IMR-90 (cell line): Measurements from ENCODE around the gene GLT8D2. TPM values are rescaled to one million over a fixed set of nuclear protein-coding genes. Genes with fewer than 3 reads are reported as not detected.

Experiments used
- ATAC-seq: fragments of 200-7000 bp; cut with Tn5 transposase; 2 replicates; pipeline ENCODE4 v1.9.1; 2020; ENCODE audit warnings: low read depth, mild to moderate bottlenecking, moderate library complexity
- BruUV-seq: library from RNA; stranded (reverse); fragments of 400-500 nt; replicated peaks from 2 replicates; lab custom pipeline; 2021; lab: Mats Ljungman, UMichigan
- CTCF ChIA-PET: fragments of 300-600 bp; formaldehyde crosslinking; extraction: SDS; loops from one replicate; lab custom pipeline; 2021; ENCODE audit warnings: antibody characterized with exemption; lab: Yijun Ruan, JAX
- POLR2A ChIA-PET: fragments of 300-600 bp; sonication (Branson Sonifier 250); formaldehyde crosslinking; loops from one replicate; lab custom pipeline; 2022; ENCODE audit warnings: antibody characterized with exemption; ENCODE audit not compliant: unreplicated experiment; lab: Charles Lee
- DNase-seq: peaks from one replicate; pipeline ENCODE4 v3.0.0; 2013
- H2AFZ ChIP-seq: replicated peaks from 2 replicates; pipeline ENCODE3; 2013; ENCODE audit warnings: low read length, mild to moderate bottlenecking; ENCODE audit not compliant: poor library complexity
- H2AK5ac ChIP-seq: 2 replicates; pipeline ENCODE4 v1.6.1; 2013; ENCODE audit warnings: low read depth, low read length, inconsistent platforms
- H2AK9ac ChIP-seq: replicated peaks from 2 replicates; pipeline ENCODE3; 2013; ENCODE audit warnings: mild to moderate bottlenecking, low read depth, low read length, moderate library complexity; ENCODE audit not compliant: poor library complexity
- H2BK120ac ChIP-seq: 2 replicates; pipeline ENCODE4 v1.6.1; 2013; ENCODE audit warnings: low read depth, low read length, inconsistent platforms
- H2BK15ac ChIP-seq: 3 replicates; pipeline ENCODE4 v1.6.1; 2013; ENCODE audit warnings: low read depth, low read length, inconsistent platforms
- H2BK20ac ChIP-seq: 2 replicates; pipeline ENCODE4 v1.6.1; 2013; ENCODE audit warnings: low read depth, mild to moderate bottlenecking, inconsistent platforms, low read length, moderate library complexity
- H2BK5ac ChIP-seq: 2 replicates; pipeline ENCODE4 v1.6.1; 2013; ENCODE audit warnings: mild to moderate bottlenecking, low read depth, low read length, inconsistent platforms; ENCODE audit not compliant: poor library complexity, severe bottlenecking
- H3K14ac ChIP-seq: replicated peaks from 2 replicates; pipeline ENCODE4 v1.6.1; 2013; ENCODE audit warnings: low read depth, low read length, inconsistent platforms
- H3K18ac ChIP-seq: 2 replicates; pipeline ENCODE4 v1.6.1; 2013; ENCODE audit warnings: low read depth, low read length, control low read depth
- H3K23ac ChIP-seq: 2 replicates; pipeline ENCODE4 v1.6.1; 2013; ENCODE audit warnings: low read depth, low read length, inconsistent platforms
- H3K27ac ChIP-seq: 2 replicates; pipeline ENCODE4 v1.5.1; 2013; ENCODE audit warnings: mild to moderate bottlenecking, control low read depth, low read length; ENCODE audit not compliant: insufficient read depth
- H3K27me3 ChIP-seq: 2 replicates; pipeline ENCODE4 v1.6.1; 2013; ENCODE audit warnings: low read length; ENCODE audit not compliant: control insufficient read depth, insufficient read depth
- H3K36me3 ChIP-seq: 2 replicates; pipeline ENCODE4 v1.6.1; 2013; ENCODE audit warnings: low read length, mixed read lengths; ENCODE audit not compliant: control insufficient read depth, insufficient read depth
- H3K4ac ChIP-seq: 2 replicates; pipeline ENCODE4 v1.6.1; 2013; ENCODE audit warnings: low read depth, low read length, inconsistent platforms
- H3K4me1 ChIP-seq: 2 replicates; pipeline ENCODE4 v1.6.1; 2013; ENCODE audit warnings: low read length, mixed read lengths; ENCODE audit not compliant: control insufficient read depth, insufficient read depth
- H3K4me2 ChIP-seq: 2 replicates; pipeline ENCODE4 v1.6.1; 2013; ENCODE audit warnings: low read depth, mild to moderate bottlenecking, control low read depth, low read length, moderate library complexity
- H3K4me3 ChIP-seq: 2 replicates; pipeline ENCODE4 v1.5.1; 2013; ENCODE audit warnings: low read depth, mild to moderate bottlenecking, control low read depth, low read length, moderate library complexity; ENCODE audit not compliant: insufficient read depth
- H3K56ac ChIP-seq: 2 replicates; pipeline ENCODE4 v1.6.1; 2013; ENCODE audit warnings: low read length, inconsistent platforms; ENCODE audit not compliant: insufficient read depth; ENCODE audit errors: extremely low read depth
- H3K79me1 ChIP-seq, 2 experiments: 2 replicates each; pipeline ENCODE4 v1.6.1; 2013; ENCODE audit warnings: low read length in 2 of 2, inconsistent platforms in 1 of 2, low read depth in 1 of 2
- H3K9ac ChIP-seq: 2 replicates; pipeline ENCODE4 v1.6.1; 2013; ENCODE audit warnings: low read depth, low read length, control low read depth
- H3K9me1 ChIP-seq: 2 replicates; pipeline ENCODE4 v1.6.1; 2013; ENCODE audit warnings: low read length, inconsistent platforms; ENCODE audit not compliant: insufficient read depth
- H3K9me3 ChIP-seq: 2 replicates; pipeline ENCODE4 v1.6.1; 2013; ENCODE audit warnings: low read length; ENCODE audit not compliant: control insufficient read depth, insufficient read depth
- H4K20me1 ChIP-seq: 2 replicates; pipeline ENCODE4 v1.6.1; 2013; ENCODE audit warnings: low read length, inconsistent platforms; ENCODE audit not compliant: insufficient read depth
- H4K5ac ChIP-seq: 2 replicates; pipeline ENCODE4 v1.6.1; 2013; ENCODE audit warnings: mild to moderate bottlenecking, low read depth, low read length, control low read depth
- H4K8ac ChIP-seq, 2 experiments: 2 replicates each; pipeline ENCODE4 v1.6.1; 2013; ENCODE audit warnings: low read depth in 2 of 2, low read length in 2 of 2, control low read depth in 1 of 2, inconsistent platforms in 1 of 2
- H4K91ac ChIP-seq: 2 replicates; pipeline ENCODE4 v1.6.1; 2013; ENCODE audit warnings: low read depth, low read length, inconsistent platforms; ENCODE audit not compliant: insufficient read depth
- BHLHE40 ChIP-seq: fragments of 150-350 bp; IDR thresholded peaks from 2 replicates; pipeline ENCODE4 v1.6.1; 2016; ENCODE audit warnings: mild to moderate bottlenecking, low read depth, low read length
- CEBPB ChIP-seq: IDR thresholded peaks from 2 replicates; pipeline ENCODE4 v1.6.1; 2012; ENCODE audit warnings: low read depth, low read length, improper control_type of control experiment
- CHD1 ChIP-seq: IDR thresholded peaks from 2 replicates; pipeline ENCODE4 v1.6.1; 2012; ENCODE audit warnings: low read depth, low read length, improper control_type of control experiment
- CTCF ChIP-seq: conservative IDR thresholded peaks from 2 replicates; pipeline ENCODE4 v1.5.1; 2012; ENCODE audit warnings: mild to moderate bottlenecking, low read depth, low read length, improper control_type of control experiment
- FOS ChIP-seq: fragments of 150-350 bp; IDR thresholded peaks from 2 replicates; pipeline ENCODE4 v1.6.1; 2016; ENCODE audit warnings: low read depth, low read length
- MAFK ChIP-seq: IDR thresholded peaks from 2 replicates; pipeline ENCODE4 v1.6.1; 2012; ENCODE audit warnings: low read depth, low read length, improper control_type of control experiment
- MAZ ChIP-seq: IDR thresholded peaks from 2 replicates; pipeline ENCODE4 v1.6.1; 2012; ENCODE audit warnings: low read depth, mild to moderate bottlenecking, low read length, improper control_type of control experiment, moderate library complexity, borderline replicate concordance
- MXI1 ChIP-seq: IDR thresholded peaks from 2 replicates; pipeline ENCODE4 v1.6.1; 2012; ENCODE audit warnings: low read depth, mild to moderate bottlenecking, low read length, moderate library complexity, borderline replicate concordance
- NFE2L2 ChIP-seq: fragments of 150-350 bp; IDR thresholded peaks from 2 replicates; pipeline ENCODE4 v1.6.1; 2016; ENCODE audit warnings: low read depth, mild to moderate bottlenecking, low read length
- POLR2A ChIP-seq: IDR thresholded peaks from 2 replicates; pipeline ENCODE4 v1.6.1; 2012; ENCODE audit warnings: mild to moderate bottlenecking, low read depth, low read length
- RAD21 ChIP-seq: IDR thresholded peaks from 2 replicates; pipeline ENCODE4 v1.6.1; 2012; ENCODE audit warnings: low read length, improper control_type of control experiment
- USF2 ChIP-seq: fragments of 150-350 bp; IDR thresholded peaks from 2 replicates; pipeline ENCODE4 v1.6.1; 2017; ENCODE audit warnings: mild to moderate bottlenecking, antibody characterized with exemption, low read length, low read depth
- WGBS, 2 experiments: methylation state at CpG; one replicate each; pipeline versions ENCODE4 v1.1.5 to v1.1.7; 2013; ENCODE audit warnings: missing lambda C conversion rate in 2 of 2; ENCODE audit not compliant: insufficient read length in 1 of 2; ENCODE audit errors: extremely low coverage in 2 of 2; 5-methylcytosine and 5-hydroxymethylcytosine counted together
- dilution Hi-C: fragments of 300-500 bp; cut with HindIII; formaldehyde crosslinking; loops from one replicate; pipeline ENCODE4 v1.14.3; 2018; ENCODE audit warnings: low sequenced_read_pairs; ENCODE audit not compliant: unreplicated experiment
- in situ Hi-C: fragments of 300-500 bp; cut with MboI; formaldehyde crosslinking; loops from 3 replicates; pipeline ENCODE4 v1.14.3; 2019; ENCODE audit warnings: low sequenced_read_pairs, inconsistent platforms, mixed read lengths
- intact Hi-C: fragments of 100-400 bp; cut with micrococcal nuclease; formaldehyde crosslinking; loops from 2 replicates; pipeline ENCODE4 v1.10.0; 2022
- polyA plus RNA-seq, 3 experiments: library from polyadenylated mRNA; depleted of rRNA; stranded (reverse); fragments of >200 nt; gene quantifications; 2 replicates each; pipeline ENCODE4 v1.2.3, GENCODE V29; 2012; ENCODE audit warnings: low replicate concordance in 1 of 3
- total RNA-seq: library from RNA; depleted of rRNA; stranded (reverse); fragments of >200 nt; gene quantifications from 2 replicates; pipeline ENCODE4 v1.2.3, GENCODE V29; 2012
- TF ChIP-seq, protein P1 (sequence below): fragments of 150-350 bp; IDR thresholded peaks from 2 replicates; pipeline ENCODE4 v1.6.1; 2016; ENCODE audit warnings: low read depth, mild to moderate bottlenecking, low read length, moderate library complexity, borderline replicate concordance

Gene GLT8D2
- total and polyA plus RNA-seq, 2 of the 4 experiments (the other 2 are of a cell fraction) = 33.5 to 47.9 TPM

DNA sequence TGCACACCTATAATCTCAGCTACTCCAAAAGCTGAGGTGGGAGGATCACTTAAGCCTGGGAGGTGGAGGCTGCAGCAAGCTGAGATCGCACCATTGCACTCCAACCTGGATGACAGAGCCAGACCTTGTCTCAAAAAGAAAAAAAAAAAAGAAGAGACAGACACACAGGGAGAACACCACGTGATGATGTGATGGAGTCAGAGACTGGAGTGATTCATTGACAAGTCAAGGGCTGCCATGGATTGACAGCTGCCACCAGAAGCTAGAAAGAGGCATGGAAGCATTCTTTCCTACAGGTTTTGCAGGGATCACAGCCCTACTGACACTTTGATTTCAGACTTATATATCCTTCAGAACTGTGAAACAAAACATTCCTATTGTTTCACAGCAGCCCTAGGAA is 10.8 kb upstream of the GLT8D2 start:
- H4K8ac ChIP-seq = no peak overlapping the region
- TF ChIP-seq FOS (no peak), BHLHE40 (no peak), RAD21 (no peak), MAZ (no peak), MXI1 (no peak), CTCF (no peak), CHD1 (no peak), CEBPB (no peak), POLR2A (no peak), USF2 (no peak; the same call in 1 of the 2 replicates), MAFK (no peak), NFE2L2 (no peak)
- TF ChIP-seq, protein P1, sequence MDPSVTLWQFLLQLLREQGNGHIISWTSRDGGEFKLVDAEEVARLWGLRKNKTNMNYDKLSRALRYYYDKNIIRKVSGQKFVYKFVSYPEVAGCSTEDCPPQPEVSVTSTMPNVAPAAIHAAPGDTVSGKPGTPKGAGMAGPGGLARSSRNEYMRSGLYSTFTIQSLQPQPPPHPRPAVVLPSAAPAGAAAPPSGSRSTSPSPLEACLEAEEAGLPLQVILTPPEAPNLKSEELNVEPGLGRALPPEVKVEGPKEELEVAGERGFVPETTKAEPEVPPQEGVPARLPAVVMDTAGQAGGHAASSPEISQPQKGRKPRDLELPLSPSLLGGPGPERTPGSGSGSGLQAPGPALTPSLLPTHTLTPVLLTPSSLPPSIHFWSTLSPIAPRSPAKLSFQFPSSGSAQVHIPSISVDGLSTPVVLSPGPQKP = no peak
- no peak overlapping the region for H2BK120ac ChIP-seq
- no peak overlapping the region; the same call in 1 of the 2 replicates for H3K23ac ChIP-seq
- WGBS, 2 experiments = no CpG with 5 or more reads among the region's 2 CpGs
- no peak overlapping the region for H2BK20ac ChIP-seq
- no peak overlapping the region for H2AK5ac ChIP-seq
- no peak overlapping the region for H3K9ac ChIP-seq
- peaks cover 9 to 20% of the 10 kb centered on the region in 2 experiments for H3K79me1 ChIP-seq
- DNase-seq (no peak), ATAC-seq (no peak)
- no peak overlapping the region for H3K4ac ChIP-seq
- no peaks in the 10 kb centered on the region; the same call in 1 of the 2 replicates for H4K20me1 ChIP-seq
- H3K27ac ChIP-seq = no peak overlapping the region
- no peak overlapping the region for H2AK9ac ChIP-seq
- dilution Hi-C loops (no loop called here), intact Hi-C loops (loop anchor here (5.0 kb wide), 3 partner anchors 93 to 227 kb away; partner anchors contain the start of gene TDG), in situ Hi-C loops (no loop called here)
- no peak overlapping the region for H4K5ac ChIP-seq
- ChIA-PET POLR2A (no interaction called here), CTCF (no interaction called here)
- H2AFZ ChIP-seq = no peak overlapping the region
- H4K91ac ChIP-seq = no peak overlapping the region
- H3K9me1 ChIP-seq = peaks cover 8% of the 10 kb centered on the region
- no peak overlapping the region for H3K56ac ChIP-seq
- H3K4me2 ChIP-seq = no peak overlapping the region
- no peaks in the 10 kb centered on the region for H3K9me3 ChIP-seq
- no peak overlapping the region for H2BK5ac ChIP-seq
- H3K36me3 ChIP-seq = no peaks in the 10 kb centered on the region
- H3K27me3 ChIP-seq = no peaks in the 10 kb centered on the region
- peaks cover 6% of the 10 kb centered on the region for H3K4me1 ChIP-seq
- H3K18ac ChIP-seq = no peak overlapping the region
- no TSS peak for BruUV-seq
- H3K4me3 ChIP-seq = no peak overlapping the region
- 0 out of 2 replicates have a peak overlapping the region, but pooled peaks have one; percentile 1 for H3K14ac ChIP-seq
- no peak overlapping the region for H2BK15ac ChIP-seq
